ENCODE data around the gene KIF5C. TPM values are rescaled to one million over a fixed set of nuclear protein-coding genes. Genes with fewer than 3 reads are reported as not detected.

KIF5C gene
- total and polyA plus RNA-seq, 2 donors (not counting 1 experiment from before 2014, with no cell fraction given) = 1.9 to 6.1 TPM

GRCh38 chr2:149070681-149071320 is 195.8 kb downstream of the KIF5C start:
- no peak overlapping the region for H3K9ac ChIP-seq (ENCODE audit: low read length)
- no peaks in the 10 kb centered on the region for H3K4me1 ChIP-seq (ENCODE audit: control insufficient read depth in 2 of 2, insufficient read depth in 2 of 2, low read length in 2 of 2)
- no peak overlapping the region for H2AFZ ChIP-seq (ENCODE audit: insufficient read depth, low read depth, low read length, poor library complexity, severe bottlenecking)
- no peak overlapping the region for H3K27ac ChIP-seq (ENCODE audit: low read length in 2 of 2)
- ATAC-seq (ENCODE audit: low read depth) (no peak), DNase-seq (no peak)
- no peaks in the 10 kb centered on the region for H3K9me3 ChIP-seq (ENCODE audit: control extremely low read depth in 1 of 3, control insufficient read depth in 2 of 3, insufficient read depth in 1 of 3, low read length in 2 of 3)
- H3K27me3 ChIP-seq (replicated peaks in 1 of 4; ENCODE audit: control extremely low read depth in 1 of 4, control insufficient read depth in 3 of 4, insufficient read depth in 4 of 4, low read length in 3 of 4) = peaks cover 0 to 8% (median 3%) of the 10 kb centered on the region in 4 experiments
- H3K79me2 ChIP-seq (ENCODE audit: control insufficient read depth, insufficient read depth, low read length) = no peaks in the 10 kb centered on the region
- no peak overlapping the region for H3K4me3 Mint-ChIP-seq
- no peak overlapping the region for H3K4me3 ChIP-seq (ENCODE audit: control extremely low read depth in 1 of 5, extremely low read depth in 1 of 5, insufficient read depth in 1 of 5, low read depth in 2 of 5, low read length in 4 of 5)
- peaks cover 15% of the 10 kb centered on the region for H3K27me3 Mint-ChIP-seq
- H3K4me1 Mint-ChIP-seq = peaks cover 1% of the 10 kb centered on the region
- WGBS (ENCODE audit: insufficient coverage) = 34% methylated on average over 3 of the region's 9 CpGs
- no peak for TF ChIP-seq EZH2 (IDR thresholded peaks at IDR 0.05; ENCODE audit: borderline replicate concordance, insufficient read depth, low read depth, low read length, poor library complexity, severe bottlenecking)
- no peak for TF ChIP-seq CTCF (IDR thresholded peaks at IDR 0.05)
- H3K4me2 ChIP-seq (replicated peaks; ENCODE audit: low read depth, low read length, poor library complexity, severe bottlenecking) = no peak overlapping the region
- ChIA-PET POLR2A (no interaction called here), CTCF (no interaction called here)
- intact Hi-C loops (cut with micrococcal nuclease) = no loop called here
- H3K36me3 ChIP-seq (replicated peaks in 1 of 2; ENCODE audit: control extremely low read depth in 1 of 2, control insufficient read depth in 1 of 2, extremely low read depth in 1 of 2, insufficient read depth in 2 of 2, low read length in 1 of 2) = no peaks in the 10 kb centered on the region
- H4K20me1 ChIP-seq (ENCODE audit: control insufficient read depth, insufficient read depth, low read length, poor library complexity, severe bottlenecking) = no peaks in the 10 kb centered on the region
- H3K9me3 Mint-ChIP-seq (ENCODE audit: insufficient read depth) = no peaks in the 10 kb centered on the region
- H3K27ac Mint-ChIP-seq = no peak overlapping the region

GRCh38 chr2:149075105-149075504 is 200.1 kb downstream of the KIF5C start:
- H3K9ac ChIP-seq (ENCODE audit: low read length) = no peak overlapping the region
- H3K4me1 Mint-ChIP-seq = no peaks in the 10 kb centered on the region

More at GRCh38 chr2:149075105-149075504, 200.1 kb downstream of the KIF5C start:
- Mint-ChIP-seq H3K4me3 (no peak overlapping the region), H3K9me3 (ENCODE audit: insufficient read depth) (no peaks in the 10 kb centered on the region), H3K27ac (no peak overlapping the region), H3K27me3 (peaks cover 13% of the 10 kb centered on the region)
- WGBS (ENCODE audit: insufficient coverage) = no CpG with 5 or more reads among the region's 2 CpGs
- Histone ChIP-seq H3K4me2 (replicated peaks; ENCODE audit: low read depth, low read length, poor library complexity, severe bottlenecking) (no peak overlapping the region), H3K36me3 (replicated peaks in 1 of 2; ENCODE audit: control extremely low read depth in 1 of 2, control insufficient read depth in 1 of 2, extremely low read depth in 1 of 2, insufficient read depth in 2 of 2, low read length in 1 of 2) (no peaks in the 10 kb centered on the region), H4K20me1 (ENCODE audit: control insufficient read depth, insufficient read depth, low read length, poor library complexity, severe bottlenecking) (no peaks in the 10 kb centered on the region), H3K4me1 (ENCODE audit: control insufficient read depth in 2 of 2, insufficient read depth in 2 of 2, low read length in 2 of 2) (no peaks in the 10 kb centered on the region), H3K27me3 (replicated peaks in 1 of 4; ENCODE audit: control extremely low read depth in 1 of 4, control insufficient read depth in 3 of 4, insufficient read depth in 4 of 4, low read length in 3 of 4) (peaks cover 0 to 8% (median 2%) of the 10 kb centered on the region in 4 experiments), H3K4me3 (ENCODE audit: control extremely low read depth in 1 of 5, extremely low read depth in 1 of 5, insufficient read depth in 1 of 5, low read depth in 2 of 5, low read length in 4 of 5) (no peak overlapping the region), H3K27ac (ENCODE audit: low read length in 2 of 2) (no peak overlapping the region), H2AFZ (ENCODE audit: insufficient read depth, low read depth, low read length, poor library complexity, severe bottlenecking) (no peak overlapping the region), H3K79me2 (ENCODE audit: control insufficient read depth, insufficient read depth, low read length) (no peaks in the 10 kb centered on the region), H3K9me3 (ENCODE audit: control extremely low read depth in 1 of 3, control insufficient read depth in 2 of 3, insufficient read depth in 1 of 3, low read length in 2 of 3) (no peaks in the 10 kb centered on the region)
- ATAC-seq (ENCODE audit: low read depth) = no peak
- CTCF ChIA-PET = no interaction called here
- no peak for DNase-seq
- intact Hi-C loops (cut with micrococcal nuclease) = no loop called here
- POLR2A ChIA-PET = no interaction called here
- TF ChIP-seq CTCF (IDR thresholded peaks at IDR 0.05) (no peak), EZH2 (IDR thresholded peaks at IDR 0.05; ENCODE audit: borderline replicate concordance, insufficient read depth, low read depth, low read length, poor library complexity, severe bottlenecking) (no peak)

All from B cell (primary cell).